Measurements from ENCODE around the gene MPHOSPH9.
"Not testable (repeated sequence)": the region's sequence is repeated elsewhere in the genome, so short reads cannot be mapped to it uniquely, and the experiment has no call there.

Gene MPHOSPH9

GRCh38 chr12:123223241-123223668 lies 9.7 kb downstream of the MPHOSPH9 start:
- Histone ChIP-seq H3K27me3 (ENCODE audit: insufficient read depth, low read length, poor library complexity) (no peaks in the 10 kb centered on the region), H3K79me2 (ENCODE audit: insufficient read depth, low read length) (peaks cover 78% of the 10 kb centered on the region), H3K4me2 (ENCODE audit: insufficient read depth, low read length) (no peak overlapping the region), H3K27ac (ENCODE audit: low read length) (0 out of 2 replicates have a peak overlapping the region, but pooled peaks have one; percentile 1), H3K9me3 (ENCODE audit: insufficient read depth, low read length, severe bottlenecking) (no peaks in the 10 kb centered on the region), H3K9ac (ENCODE audit: low read depth, low read length) (no peak overlapping the region), H2AFZ (ENCODE audit: low read depth, low read length) (no peak overlapping the region), H4K20me1 (ENCODE audit: insufficient read depth, low read length) (peaks cover 7% of the 10 kb centered on the region; the same call in 1 of the 2 replicates), H3K4me1 (ENCODE audit: insufficient read depth, low read length) (peaks cover 13% of the 10 kb centered on the region), H3K4me3 (ENCODE audit: low read depth in 1 of 2, low read length in 2 of 2) (no peak overlapping the region), H3K36me3 (ENCODE audit: insufficient read depth, low read length) (peaks cover 81% of the 10 kb centered on the region)
- TF ChIP-seq CTCF (IDR thresholded peaks at IDR 0.05; ENCODE audit: borderline replicate concordance, extremely low read depth, low read length, poor library complexity, severe bottlenecking) = no peak
- no peak for TF ChIP-seq EZH2 (IDR thresholded peaks at IDR 0.05; ENCODE audit: borderline replicate concordance, low read depth, low read length, severe bottlenecking)
- DNase-seq (peak; percentile 50), ATAC-seq (ENCODE audit: insufficient read depth, low read depth) (peak; percentile 91)

- peaks cover 90% of the 10 kb centered on the region for H3K36me3 ChIP-seq (ENCODE audit: insufficient read depth, low read length)
- H3K9ac ChIP-seq (ENCODE audit: low read depth, low read length); H3K79me2 ChIP-seq (ENCODE audit: insufficient read depth, low read length); H3K4me3 ChIP-seq (ENCODE audit: low read depth in 1 of 2, low read length in 2 of 2); H3K27me3 ChIP-seq (ENCODE audit: insufficient read depth, low read length, poor library complexity); DNase-seq; H4K20me1 ChIP-seq (ENCODE audit: insufficient read depth, low read length); H3K4me1 ChIP-seq (ENCODE audit: insufficient read depth, low read length); ATAC-seq (ENCODE audit: insufficient read depth, low read depth); H3K4me2 ChIP-seq (ENCODE audit: insufficient read depth, low read length); H2AFZ ChIP-seq (ENCODE audit: low read depth, low read length); H3K27ac ChIP-seq (ENCODE audit: low read length); H3K9me3 ChIP-seq (ENCODE audit: insufficient read depth, low read length, severe bottlenecking): not testable (repeated sequence)
Measured at GRCh38 chr12:123207815-123208214, 25.1 kb downstream of the MPHOSPH9 start.

GRCh38 chr12:123206794-123207193 lies 26.1 kb downstream of the MPHOSPH9 start:
- not testable (repeated sequence) for DNase-seq; H3K4me1 ChIP-seq (ENCODE audit: insufficient read depth, low read length); H3K27me3 ChIP-seq (ENCODE audit: insufficient read depth, low read length, poor library complexity); H3K27ac ChIP-seq (ENCODE audit: low read length); H3K9ac ChIP-seq (ENCODE audit: low read depth, low read length); H3K4me3 ChIP-seq (ENCODE audit: low read depth in 1 of 2, low read length in 2 of 2); H2AFZ ChIP-seq (ENCODE audit: low read depth, low read length); H4K20me1 ChIP-seq (ENCODE audit: insufficient read depth, low read length); H3K9me3 ChIP-seq (ENCODE audit: insufficient read depth, low read length, severe bottlenecking); H3K79me2 ChIP-seq (ENCODE audit: insufficient read depth, low read length); ATAC-seq (ENCODE audit: insufficient read depth, low read depth); H3K4me2 ChIP-seq (ENCODE audit: insufficient read depth, low read length)
- peaks cover 92% of the 10 kb centered on the region for H3K36me3 ChIP-seq (ENCODE audit: insufficient read depth, low read length)

GRCh38 chr12:123200414-123200813 lies 32.5 kb downstream of the MPHOSPH9 start:
- Histone ChIP-seq H3K4me1 (ENCODE audit: insufficient read depth, low read length) (no peaks in the 10 kb centered on the region), H3K9ac (ENCODE audit: low read depth, low read length) (no peak overlapping the region), H3K4me2 (ENCODE audit: insufficient read depth, low read length) (no peak overlapping the region), H4K20me1 (ENCODE audit: insufficient read depth, low read length) (no peaks in the 10 kb centered on the region), H3K79me2 (ENCODE audit: insufficient read depth, low read length) (no peaks in the 10 kb centered on the region), H3K27ac (ENCODE audit: low read length) (no peak overlapping the region), H3K4me3 (ENCODE audit: low read depth in 1 of 2, low read length in 2 of 2) (no peak overlapping the region), H2AFZ (ENCODE audit: low read depth, low read length) (no peak overlapping the region), H3K27me3 (ENCODE audit: insufficient read depth, low read length, poor library complexity) (no peaks in the 10 kb centered on the region), H3K9me3 (ENCODE audit: insufficient read depth, low read length, severe bottlenecking) (no peaks in the 10 kb centered on the region), H3K36me3 (ENCODE audit: insufficient read depth, low read length) (peaks cover 83% of the 10 kb centered on the region)
- TF ChIP-seq CTCF (IDR thresholded peaks at IDR 0.05; ENCODE audit: borderline replicate concordance, extremely low read depth, low read length, poor library complexity, severe bottlenecking) (no peak), EZH2 (IDR thresholded peaks at IDR 0.05; ENCODE audit: borderline replicate concordance, low read depth, low read length, severe bottlenecking) (no peak)
- DNase-seq = no peak
- no peak for ATAC-seq (ENCODE audit: insufficient read depth, low read depth)

Measured in DND-41 (cell line).